Measurements from ENCODE around the gene CENPN. TPM values are rescaled to one million over a fixed set of nuclear protein-coding genes. Genes with fewer than 3 reads are reported as not detected.

The CENPN gene
- total RNA-seq, 1 experiment from 2014 or later = 322 TPM

GRCh38 chr16:81029930-81030604, 23.1 kb downstream of the CENPN start:
- no peak for DNase-seq (ENCODE audit: low read depth)

GRCh38 chr16:81035398-81035974, 28.5 kb downstream of the CENPN start, which contains the start of gene ATMIN:
Gene ATMIN (plus strand): TSS chr16:81035842. CDS start chr16:81035871, 29 bp downstream.
- DNase-seq (ENCODE audit: low read depth) = peak; percentile 78

- peak; percentile 23 for DNase-seq (ENCODE audit: low read depth)
Measured at GRCh38 chr16:81035975-81036750, 29.1 kb downstream of the CENPN start.

DNA sequence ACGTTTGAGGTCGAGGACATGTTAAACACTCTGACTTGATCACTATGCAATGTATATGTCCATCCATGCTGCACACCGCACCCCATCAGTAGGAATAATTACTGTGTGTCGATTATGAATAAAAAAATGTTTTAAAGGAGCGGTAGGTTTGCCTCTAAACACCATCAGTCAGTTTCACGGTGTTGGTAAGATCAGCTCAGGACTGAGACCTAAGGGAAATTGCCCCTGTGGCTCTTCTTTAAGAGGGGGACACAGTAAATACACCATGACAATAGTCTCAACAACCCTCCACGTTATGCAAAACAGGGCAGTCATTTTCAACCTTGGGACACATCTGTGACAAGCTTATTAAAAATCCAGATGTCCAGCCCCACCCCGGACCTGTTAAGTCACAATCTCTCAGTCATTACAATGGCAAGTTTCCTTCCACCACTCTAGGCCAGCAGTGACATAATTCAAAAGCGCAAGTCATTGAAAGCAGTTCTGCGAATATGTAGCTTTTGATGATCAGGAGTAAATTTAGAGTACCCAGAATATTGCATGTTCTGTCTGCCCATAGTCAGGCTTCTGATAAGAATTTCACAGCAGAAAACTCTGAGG, 29.8 kb downstream of the CENPN start:
- peak; percentile 7 for DNase-seq (ENCODE audit: low read depth)

DNA sequence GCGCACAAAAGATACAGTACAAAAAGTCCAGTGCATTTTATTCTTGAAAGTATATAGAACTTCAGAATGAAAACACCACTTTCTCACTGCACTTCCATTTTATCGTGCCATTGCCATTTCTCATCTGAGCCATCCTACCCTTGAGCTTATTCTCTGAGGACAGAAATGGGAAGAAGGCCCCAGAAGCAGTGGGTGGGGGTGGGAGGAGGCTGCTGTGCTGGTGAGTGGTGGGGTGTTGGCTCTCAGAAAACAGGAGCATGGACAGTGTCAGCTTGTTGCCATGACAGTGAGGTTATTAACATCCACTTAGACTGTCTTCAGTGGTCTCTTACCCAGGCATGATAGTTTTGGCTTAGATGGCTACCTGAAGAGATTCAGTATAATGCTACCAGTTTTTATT, 33.1 kb downstream of the CENPN start:
- no peak for DNase-seq (ENCODE audit: low read depth)

DNA sequence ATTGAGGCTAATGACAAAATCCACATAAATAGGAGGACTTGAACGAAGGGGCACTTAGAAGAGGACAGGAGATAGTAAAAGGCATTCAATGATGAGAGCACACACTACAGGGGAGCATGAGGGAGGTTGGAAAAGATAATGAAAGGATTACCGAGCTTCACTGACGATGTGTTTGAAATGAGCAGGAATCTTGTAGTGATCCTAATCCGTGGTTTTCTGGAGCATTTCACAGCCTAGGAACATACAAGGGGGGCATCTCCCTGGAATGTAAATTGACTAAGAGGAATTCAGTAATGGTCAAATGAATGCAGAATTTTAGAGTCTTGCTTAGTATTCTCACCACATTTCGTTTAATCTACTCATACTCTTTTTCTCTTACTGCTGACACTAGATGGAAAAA, 33.8 kb downstream of the CENPN start:
- no peak for DNase-seq (ENCODE audit: low read depth)

- DNase-seq (ENCODE audit: low read depth) = no peak
Measured at GRCh38 chr16:81041696-81042095, 34.7 kb downstream of the CENPN start.

DNA sequence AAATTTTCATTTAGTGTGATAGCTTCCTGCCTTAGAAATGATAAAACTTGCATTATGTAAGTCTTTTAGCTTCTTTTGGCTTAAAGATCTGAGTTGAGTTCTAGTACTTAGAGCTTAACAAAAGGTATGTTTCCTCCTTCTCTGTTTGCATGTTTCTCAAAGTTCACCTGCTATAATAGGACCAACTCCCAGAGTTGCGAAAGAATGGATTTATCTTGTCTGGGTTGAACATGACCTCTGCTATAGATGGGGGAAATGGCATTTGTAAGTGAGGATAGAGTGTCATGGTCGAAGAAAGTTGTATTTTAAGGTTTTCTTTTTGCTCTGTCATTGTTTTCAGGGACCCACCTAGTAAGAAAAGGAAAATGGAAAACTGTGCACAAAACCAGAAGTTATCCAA, 35.8 kb downstream of the CENPN start:
- no peak for DNase-seq (ENCODE audit: low read depth)

DNA sequence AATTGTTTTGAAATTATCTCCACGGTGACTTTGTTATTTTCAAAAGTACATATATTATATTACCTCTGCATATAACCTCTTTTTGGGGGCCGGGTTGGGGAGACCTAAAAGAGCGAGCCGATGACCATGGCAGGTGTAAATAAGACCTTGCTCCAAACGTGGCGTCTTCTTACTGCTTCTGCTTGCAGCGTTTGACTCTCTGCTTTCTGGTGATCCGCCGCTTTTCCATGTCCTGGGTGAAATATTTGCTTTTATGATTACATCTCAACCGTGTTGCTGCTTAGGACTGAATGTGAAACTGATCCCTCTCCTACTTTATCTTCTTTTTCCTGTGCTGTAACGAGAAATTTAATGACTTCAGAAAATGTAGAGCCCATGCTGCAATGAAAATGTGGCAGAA, 46.7 kb downstream of the CENPN start:
- no peak for DNase-seq (ENCODE audit: low read depth)

- no peak for DNase-seq (ENCODE audit: low read depth)
Measured at GRCh38 chr16:81060576-81061306, 53.7 kb downstream of the CENPN start.

DNA sequence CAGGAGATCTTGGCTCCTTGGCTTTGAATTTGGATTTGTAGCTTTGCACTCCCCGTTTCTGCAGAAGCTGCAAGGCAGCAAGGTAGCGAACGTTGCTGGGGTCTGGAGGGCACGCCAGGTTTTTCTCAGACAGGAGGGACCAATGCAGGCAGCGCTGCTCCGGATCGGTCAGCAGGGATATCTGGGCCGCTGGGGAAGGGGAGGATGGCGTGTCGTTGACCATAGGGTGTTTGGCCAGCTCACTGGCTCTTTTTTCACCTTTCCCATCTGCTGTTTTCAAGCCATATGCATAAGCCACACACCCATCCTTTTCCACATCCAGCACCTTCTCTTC, 54.3 kb downstream of the CENPN start:
- DNase-seq (ENCODE audit: low read depth) = no peak

DNA sequence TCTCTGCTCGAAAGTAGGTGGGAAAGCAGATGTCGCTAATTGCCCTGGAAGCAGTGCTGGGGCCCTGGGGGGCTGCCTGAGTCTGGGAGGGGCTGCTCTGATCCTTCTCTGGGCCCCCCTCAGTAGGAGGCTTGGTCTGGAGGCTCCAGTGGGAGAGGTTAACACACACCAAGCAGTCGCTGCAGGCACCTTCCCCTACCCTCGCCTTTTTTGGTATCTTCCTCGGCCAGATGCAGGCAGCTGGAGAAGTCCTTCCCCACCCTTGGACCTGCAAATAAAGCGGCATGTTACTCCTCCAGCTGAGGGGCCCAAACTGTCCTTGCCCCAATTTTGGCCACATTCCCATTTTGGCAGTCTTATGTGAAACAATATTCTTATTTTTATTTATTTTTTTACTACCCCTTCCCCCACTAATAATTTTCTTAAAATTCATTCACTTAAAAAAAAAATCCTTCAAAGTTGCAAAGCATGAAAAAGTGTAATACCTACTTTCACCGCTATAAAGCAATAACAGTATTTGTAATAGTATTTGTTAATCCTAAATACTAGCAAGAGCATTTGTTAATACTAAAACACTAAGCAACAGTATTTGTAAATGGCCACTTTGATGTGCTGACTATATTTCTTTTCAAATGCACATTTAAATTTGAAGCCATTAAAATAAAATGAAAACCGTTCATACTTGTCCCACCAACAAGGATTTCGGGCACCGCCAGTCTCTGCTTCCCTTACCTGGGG, 55.0 kb downstream of the CENPN start:
- no peak for DNase-seq (ENCODE audit: low read depth)

DNA sequence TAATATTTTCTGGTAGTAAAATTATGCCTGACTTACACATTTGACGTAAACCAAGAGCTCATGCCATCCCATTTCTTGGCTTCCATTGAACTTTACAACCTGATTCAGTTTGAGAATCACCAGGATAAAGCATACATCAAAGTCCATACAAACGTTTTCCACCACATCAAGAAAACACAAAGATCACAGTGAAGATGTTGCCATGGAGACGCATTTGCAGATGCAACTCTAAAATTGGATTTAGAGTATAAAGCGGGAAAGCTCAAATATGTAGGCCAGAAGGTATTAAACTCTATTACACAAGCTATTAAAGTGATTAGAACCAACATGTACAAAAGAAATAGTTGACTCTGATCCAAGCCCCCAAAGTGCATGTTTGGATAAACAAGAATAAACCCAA, 59.7 kb downstream of the CENPN start:
- no peak for DNase-seq (ENCODE audit: low read depth)

DNA sequence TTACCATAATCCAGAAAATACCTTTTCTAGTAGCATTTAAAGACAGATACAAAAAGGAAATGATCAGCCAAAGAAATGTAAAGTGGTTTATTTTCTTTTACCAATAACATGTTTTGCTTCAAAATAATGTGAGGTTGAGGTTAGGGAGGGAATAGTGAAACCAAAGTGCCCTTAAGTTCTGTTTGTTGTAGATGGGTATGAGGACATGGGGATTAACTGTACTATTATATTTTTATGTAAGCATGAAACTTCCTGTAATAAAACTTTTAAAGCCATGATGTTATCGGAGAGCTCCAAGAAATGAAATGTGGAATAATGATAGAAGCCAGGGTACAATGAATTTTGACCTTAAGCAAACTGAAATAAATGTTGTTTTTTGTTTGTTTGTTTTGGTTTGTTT, 60.2 kb downstream of the CENPN start:
- no peak for DNase-seq (ENCODE audit: low read depth)

GRCh38 chr16:81069063-81069462, 62.0 kb downstream of the CENPN start:
- DNase-seq (ENCODE audit: low read depth) = no peak

DNA sequence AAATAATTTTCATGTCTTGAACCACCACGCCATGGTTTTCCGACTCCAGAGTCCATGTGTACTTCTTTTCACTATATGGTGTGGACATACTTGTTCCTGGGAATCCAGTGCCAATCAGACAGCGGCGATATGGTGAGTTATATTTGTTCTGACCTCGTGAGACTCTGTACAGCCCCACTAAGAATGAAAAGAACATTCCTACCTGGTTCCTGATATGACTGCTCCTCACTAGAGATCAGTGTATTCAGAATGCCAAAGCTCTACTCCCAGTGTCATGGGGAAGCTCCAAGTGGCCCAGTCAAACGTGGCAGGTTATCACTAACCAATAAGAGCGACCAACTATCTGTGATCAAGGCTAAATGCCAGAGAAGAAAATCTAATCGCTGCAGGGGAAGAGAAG, 64.0 kb downstream of the CENPN start:
- no peak for DNase-seq (ENCODE audit: low read depth)

- DNase-seq (ENCODE audit: low read depth) = peak; percentile 57
Measured at GRCh38 chr16:81071805-81072204, 64.8 kb downstream of the CENPN start.

DNA sequence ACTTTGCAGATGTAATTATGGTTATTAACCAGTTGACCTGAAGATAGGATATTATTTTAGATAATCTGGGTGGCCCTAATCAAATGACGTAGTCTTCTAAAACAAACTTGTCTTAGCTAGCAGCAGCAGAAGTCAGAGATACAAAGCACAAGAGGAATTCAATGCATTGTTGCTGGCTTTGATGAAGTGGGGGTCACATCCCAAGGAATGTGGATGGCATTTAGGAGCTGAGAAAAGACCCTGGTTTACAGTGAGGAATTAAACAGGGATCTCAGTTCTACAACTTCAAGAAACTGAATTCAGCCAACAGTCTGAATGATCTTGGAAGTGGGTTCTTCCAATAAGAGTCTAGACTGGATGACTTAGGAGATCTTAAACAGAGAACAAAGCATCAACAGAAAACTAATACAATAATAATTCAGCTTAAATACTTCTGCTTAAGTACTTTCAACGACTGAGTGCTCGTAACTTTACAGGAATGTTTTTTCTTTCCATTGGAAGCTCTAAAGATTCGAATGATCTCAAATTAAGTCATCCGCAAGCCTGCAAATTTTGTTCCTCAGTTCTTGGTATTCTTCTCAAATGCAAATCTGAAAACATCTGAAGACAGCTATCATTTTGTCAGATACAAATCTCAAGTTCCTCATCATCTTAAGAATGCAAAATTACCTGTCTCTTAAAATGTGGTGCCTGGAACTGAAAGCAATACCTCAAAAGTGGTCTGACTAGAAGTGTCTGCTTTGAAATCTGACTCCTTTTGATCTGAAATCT, 66.7 kb downstream of the CENPN start:
- no peak for DNase-seq (ENCODE audit: low read depth)

- DNase-seq (ENCODE audit: low read depth) = peak; percentile 79
Measured at GRCh38 chr16:81076566-81077075, 69.6 kb downstream of the CENPN start.

All from RPMI7951 (cell line).